GM21723 (cell line): Measurements from ENCODE around the gene TBX4.

Experiments used
- ATAC-seq: cut with Tn5 transposase; IDR thresholded peaks from one replicate; pipeline ENCODE4 v1.9.1; 2021; ENCODE audit warnings: mild to moderate bottlenecking, moderate library complexity; ENCODE audit not compliant: unreplicated experiment

TBX4 gene

GRCh38 chr17:61464130-61464842 is 12.1 kb downstream of the TBX4 start:
- ATAC-seq = no peak

- no peak for ATAC-seq
These were observed 12.6 kb downstream of the TBX4 start for GRCh38 chr17:61464843-61465180.

GRCh38 chr17:61465550-61466237 is 13.5 kb downstream of the TBX4 start:
- ATAC-seq = no peak

GRCh38 chr17:61466246-61466645 is 14.0 kb downstream of the TBX4 start:
- ATAC-seq = no peak

GRCh38 chr17:61467416-61468262 is 15.4 kb downstream of the TBX4 start:
- no peak for ATAC-seq

- ATAC-seq = no peak
These were observed 16.2 kb downstream of the TBX4 start for GRCh38 chr17:61468263-61468907.

GRCh38 chr17:61469474-61469873 is 17.3 kb downstream of the TBX4 start:
- ATAC-seq = no peak

- no peak for ATAC-seq
These were observed 17.7 kb downstream of the TBX4 start for GRCh38 chr17:61469949-61470348.

GRCh38 chr17:61470530-61471136 is 18.4 kb downstream of the TBX4 start:
- no peak for ATAC-seq

- ATAC-seq = no peak
These were observed 22.2 kb downstream of the TBX4 start for GRCh38 chr17:61474235-61474927.

GRCh38 chr17:61474934-61475333 is 22.7 kb downstream of the TBX4 start:
- no peak for ATAC-seq

GRCh38 chr17:61475726-61476125 is 23.5 kb downstream of the TBX4 start:
- no peak for ATAC-seq

- ATAC-seq = no peak
These were observed 24.4 kb downstream of the TBX4 start for GRCh38 chr17:61476476-61477203.

- ATAC-seq = no peak
These were observed 25.1 kb downstream of the TBX4 start for GRCh38 chr17:61477204-61477834.

GRCh38 chr17:61478026-61478789 is 26.0 kb downstream of the TBX4 start:
- ATAC-seq = no peak

- no peak for ATAC-seq
These were observed 26.7 kb downstream of the TBX4 start for GRCh38 chr17:61478790-61479492.

GRCh38 chr17:61479493-61480413 is 27.5 kb downstream of the TBX4 start:
- ATAC-seq = no peak
